RPMI7951 (cell line): ENCODE data around the gene BCAS1. TPM values are rescaled to one million over a fixed set of nuclear protein-coding genes. Genes with fewer than 3 reads are reported as not detected.

ENCODE experiments used
- total RNA-seq: library from RNA; depleted of rRNA; stranded (reverse); fragments of >200 nt; shearing (Covaris generic); gene quantifications from 2 replicates; pipeline ENCODE4 v1.2.3, GENCODE V29; 2014; rRNA removed

Gene BCAS1
- total RNA-seq, 1 experiment from 2014 or later: not detected

Other genes starting within 250 kb of the BCAS1 start
- 1.1 and 1.5 TPM in 2 replicates for gene CYP24A1, start 103.4 kb upstream of the BCAS1 start, total RNA-seq
- 200 and 262 TPM in 2 replicates for gene PFDN4, start 137.5 kb upstream of the BCAS1 start, total RNA-seq